ENCODE results near the gene TMEM101. TPM values are rescaled to one million over a fixed set of nuclear protein-coding genes. Genes with fewer than 3 reads are reported as not detected.

The TMEM101 gene
- total and polyA plus RNA-seq, 10 of the 15 experiments (the other 5 are each of a cell fraction or from before 2014, with no cell fraction given): 18.4 to 72.5 (median 35.9) TPM

DNA sequence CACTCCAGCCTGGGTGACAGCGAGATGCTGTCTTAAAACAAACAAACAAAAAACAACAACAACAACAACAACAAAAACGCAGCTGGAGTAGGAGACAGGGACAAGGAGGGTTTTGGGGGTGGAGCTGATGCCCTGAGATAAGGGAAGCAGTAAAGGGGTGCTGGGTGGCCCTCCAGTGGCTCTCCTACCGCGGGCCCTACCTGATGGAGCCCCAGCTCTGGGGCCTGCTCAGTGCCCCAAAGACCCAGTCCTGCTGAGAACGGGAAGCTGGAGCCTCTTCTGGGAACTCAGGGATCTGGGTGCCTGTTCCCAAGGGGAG lies 31.6 kb downstream of the TMEM101 start:
- intact Hi-C loops (cut with micrococcal nuclease; ENCODE audit: unreplicated experiment) (no loop called here), in situ Hi-C loops (cut with MboI) (no loop called here)
- Histone ChIP-seq H4K20me1 (ENCODE audit: control insufficient read depth, insufficient read depth) (no peaks in the 10 kb centered on the region), H3K4me2 (ENCODE audit: control insufficient read depth, insufficient read depth) (no peak overlapping the region), H3K27ac (ENCODE audit: control insufficient read depth, insufficient read depth) (no peak overlapping the region), H3K9ac (ENCODE audit: control insufficient read depth, insufficient read depth, low read length) (no peak overlapping the region), H3K9me3 (replicated peaks; ENCODE audit: control insufficient read depth, insufficient read depth, low read length) (no peaks in the 10 kb centered on the region), H3K4me3 (no peak overlapping the region), H3K79me2 (ENCODE audit: control insufficient read depth, insufficient read depth, low read length) (no peaks in the 10 kb centered on the region), H3K36me3 (ENCODE audit: control insufficient read depth in 2 of 2, insufficient read depth in 2 of 2, low read length in 1 of 2) (no peaks in the 10 kb centered on the region), H3K4me1 (ENCODE audit: control insufficient read depth, insufficient read depth, low read length) (no peaks in the 10 kb centered on the region), H3K27me3 (replicated peaks in 1 of 2; ENCODE audit: control insufficient read depth in 2 of 2, insufficient read depth in 2 of 2, low read length in 1 of 2) (peaks cover 5 to 21% of the 10 kb centered on the region in 2 experiments), H2AFZ (ENCODE audit: control insufficient read depth, low read depth, low read length) (no peak overlapping the region)
- ATAC-seq (no peak), DNase-seq (ENCODE audit: low read depth, low spot score) (no peak), FAIRE-seq (no peak)
- ChIA-PET RAD21 (ENCODE audit: unreplicated experiment) (no interaction called here), POLR2A (no interaction called here), CTCF (interaction anchor here (0.5 kb wide), 1 partner anchor 16 kb away, joined by 3 read pairs; no protein-coding TSS in a partner anchor), SMC1A (ENCODE audit: uncharacterized antibody, unreplicated experiment) (interaction anchor here (1.3 kb wide), 1 partner anchor 11 kb away, joined by 3 read pairs; no protein-coding TSS in a partner anchor)
- no TSS peak for BruUV-seq (replicated peaks)
- TF ChIP-seq IRF4 (IDR thresholded peaks at IDR 0.05; ENCODE audit: low read depth, low read length) (no peak), MEF2A (IDR thresholded peaks at IDR 0.05; ENCODE audit: insufficient read depth, low read depth, low read length) (no peak), MYC (IDR thresholded peaks at IDR 0.05; ENCODE audit: insufficient read depth, insufficient read length, insufficient replicate concordance, low read length, severe bottlenecking) (no peak)
- 5% methylated on average over 5 of the region's 5 CpGs for WGBS (ENCODE audit: insufficient coverage, insufficient replicate concordance, low lambda C conversion rate, missing lambda C conversion rate)

DNA sequence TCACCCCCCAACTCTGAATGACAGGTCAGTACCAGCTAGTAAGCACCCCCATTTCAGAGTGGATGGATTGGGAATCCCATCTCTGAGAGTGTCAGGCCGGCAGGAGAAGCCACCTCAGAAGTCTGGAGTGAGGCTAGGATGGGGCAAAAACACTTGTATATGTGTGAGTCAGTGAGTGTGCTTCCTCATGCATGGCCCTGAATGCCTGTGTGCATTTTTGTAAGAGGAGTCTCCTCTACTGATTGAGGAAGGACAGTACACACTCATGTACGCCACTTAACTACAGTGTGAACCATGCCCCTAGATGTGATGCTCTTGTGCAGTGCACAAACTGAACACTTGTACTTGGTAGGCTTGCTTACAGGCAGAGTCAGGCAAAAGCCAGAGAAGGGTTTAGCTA lies 32.6 kb downstream of the TMEM101 start:
- Histone ChIP-seq H3K9me3 (replicated peaks; ENCODE audit: control insufficient read depth, insufficient read depth, low read length) (no peaks in the 10 kb centered on the region), H2AFZ (ENCODE audit: control insufficient read depth, low read depth, low read length) (no peak overlapping the region), H3K4me3 (no peak overlapping the region), H3K79me2 (ENCODE audit: control insufficient read depth, insufficient read depth, low read length) (no peaks in the 10 kb centered on the region), H3K4me1 (ENCODE audit: control insufficient read depth, insufficient read depth, low read length) (no peaks in the 10 kb centered on the region), H4K20me1 (ENCODE audit: control insufficient read depth, insufficient read depth) (no peaks in the 10 kb centered on the region), H3K4me2 (ENCODE audit: control insufficient read depth, insufficient read depth) (no peak overlapping the region), H3K27me3 (replicated peaks in 1 of 2; ENCODE audit: control insufficient read depth in 2 of 2, insufficient read depth in 2 of 2, low read length in 1 of 2) (peaks cover 5 to 21% of the 10 kb centered on the region in 2 experiments), H3K27ac (ENCODE audit: control insufficient read depth, insufficient read depth) (no peak overlapping the region), H3K9ac (ENCODE audit: control insufficient read depth, insufficient read depth, low read length) (no peak overlapping the region), H3K36me3 (ENCODE audit: control insufficient read depth in 2 of 2, insufficient read depth in 2 of 2, low read length in 1 of 2) (no peaks in the 10 kb centered on the region)
- DNase-seq (ENCODE audit: low read depth, low spot score): no peak
- RAD21 ChIA-PET (ENCODE audit: unreplicated experiment): no interaction called here
- CTCF ChIA-PET: no interaction called here
- BruUV-seq (replicated peaks): no TSS peak
- POLR2A ChIA-PET: no interaction called here
- FAIRE-seq: no peak
- WGBS (ENCODE audit: insufficient coverage, insufficient replicate concordance, low lambda C conversion rate, missing lambda C conversion rate): 80% methylated on average over 2 of the region's 2 CpGs
- SMC1A ChIA-PET (ENCODE audit: uncharacterized antibody, unreplicated experiment): interaction anchor here (1.3 kb wide), 1 partner anchor 10 kb away, joined by 3 read pairs; no protein-coding TSS in a partner anchor
- no peak for ATAC-seq
- intact Hi-C loops (cut with micrococcal nuclease; ENCODE audit: unreplicated experiment) (no loop called here), in situ Hi-C loops (cut with MboI) (no loop called here)
- TF ChIP-seq STAT1 (conservative IDR thresholded peaks at IDR 0.05) (no peak), EP300 (IDR thresholded peaks at IDR 0.05; ENCODE audit: borderline replicate concordance in 1 of 2, control insufficient read depth in 1 of 2, low read depth in 2 of 2, low read length in 2 of 2) (no peak), BMI1 (IDR thresholded peaks at IDR 0.05; ENCODE audit: borderline replicate concordance) (no peak), TBL1XR1 (IDR thresholded peaks at IDR 0.05; ENCODE audit: low read depth, low read length) (no peak)
- TF ChIP-seq, protein P1, sequence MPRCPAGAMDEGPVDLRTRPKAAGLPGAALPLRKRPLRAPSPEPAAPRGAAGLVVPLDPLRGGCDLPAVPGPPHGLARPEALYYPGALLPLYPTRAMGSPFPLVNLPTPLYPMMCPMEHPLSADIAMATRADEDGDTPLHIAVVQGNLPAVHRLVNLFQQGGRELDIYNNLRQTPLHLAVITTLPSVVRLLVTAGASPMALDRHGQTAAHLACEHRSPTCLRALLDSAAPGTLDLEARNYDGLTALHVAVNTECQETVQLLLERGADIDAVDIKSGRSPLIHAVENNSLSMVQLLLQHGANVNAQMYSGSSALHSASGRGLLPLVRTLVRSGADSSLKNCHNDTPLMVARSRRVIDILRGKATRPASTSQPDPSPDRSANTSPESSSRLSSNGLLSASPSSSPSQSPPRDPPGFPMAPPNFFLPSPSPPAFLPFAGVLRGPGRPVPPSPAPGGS (IDR thresholded peaks at IDR 0.05; ENCODE audit: borderline replicate concordance, insufficient read depth, low read depth, low read length, poor library complexity, severe bottlenecking): no peak
- TF ChIP-seq, protein P2, sequence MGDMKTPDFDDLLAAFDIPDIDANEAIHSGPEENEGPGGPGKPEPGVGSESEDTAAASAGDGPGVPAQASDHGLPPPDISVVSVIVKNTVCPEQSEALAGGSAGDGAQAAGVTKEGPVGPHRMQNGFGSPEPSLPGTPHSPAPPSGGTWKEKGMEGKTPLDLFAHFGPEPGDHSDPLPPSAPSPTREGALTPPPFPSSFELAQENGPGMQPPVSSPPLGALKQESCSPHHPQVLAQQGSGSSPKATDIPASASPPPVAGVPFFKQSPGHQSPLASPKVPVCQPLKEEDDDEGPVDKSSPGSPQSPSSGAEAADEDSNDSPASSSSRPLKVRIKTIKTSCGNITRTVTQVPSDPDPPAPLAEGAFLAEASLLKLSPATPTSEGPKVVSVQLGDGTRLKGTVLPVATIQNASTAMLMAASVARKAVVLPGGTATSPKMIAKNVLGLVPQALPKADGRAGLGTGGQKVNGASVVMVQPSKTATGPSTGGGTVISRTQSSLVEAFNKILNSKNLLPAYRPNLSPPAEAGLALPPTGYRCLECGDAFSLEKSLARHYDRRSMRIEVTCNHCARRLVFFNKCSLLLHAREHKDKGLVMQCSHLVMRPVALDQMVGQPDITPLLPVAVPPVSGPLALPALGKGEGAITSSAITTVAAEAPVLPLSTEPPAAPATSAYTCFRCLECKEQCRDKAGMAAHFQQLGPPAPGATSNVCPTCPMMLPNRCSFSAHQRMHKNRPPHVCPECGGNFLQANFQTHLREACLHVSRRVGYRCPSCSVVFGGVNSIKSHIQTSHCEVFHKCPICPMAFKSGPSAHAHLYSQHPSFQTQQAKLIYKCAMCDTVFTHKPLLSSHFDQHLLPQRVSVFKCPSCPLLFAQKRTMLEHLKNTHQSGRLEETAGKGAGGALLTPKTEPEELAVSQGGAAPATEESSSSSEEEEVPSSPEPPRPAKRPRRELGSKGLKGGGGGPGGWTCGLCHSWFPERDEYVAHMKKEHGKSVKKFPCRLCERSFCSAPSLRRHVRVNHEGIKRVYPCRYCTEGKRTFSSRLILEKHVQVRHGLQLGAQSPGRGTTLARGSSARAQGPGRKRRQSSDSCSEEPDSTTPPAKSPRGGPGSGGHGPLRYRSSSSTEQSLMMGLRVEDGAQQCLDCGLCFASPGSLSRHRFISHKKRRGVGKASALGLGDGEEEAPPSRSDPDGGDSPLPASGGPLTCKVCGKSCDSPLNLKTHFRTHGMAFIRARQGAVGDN (IDR thresholded peaks at IDR 0.05): no peak
